ENCODE measurements around the gene RAP1GDS1. TPM values are rescaled to one million over a fixed set of nuclear protein-coding genes. Genes with fewer than 3 reads are reported as not detected.
"Not testable (repeated sequence)": the region's sequence is repeated elsewhere in the genome, so short reads cannot be mapped to it uniquely, and the experiment has no call there.

The RAP1GDS1 gene
- total and polyA plus RNA-seq, 2 of the 4 experiments (the other 2 are of a cell fraction) = 29.0 to 85.1 TPM

DNA sequence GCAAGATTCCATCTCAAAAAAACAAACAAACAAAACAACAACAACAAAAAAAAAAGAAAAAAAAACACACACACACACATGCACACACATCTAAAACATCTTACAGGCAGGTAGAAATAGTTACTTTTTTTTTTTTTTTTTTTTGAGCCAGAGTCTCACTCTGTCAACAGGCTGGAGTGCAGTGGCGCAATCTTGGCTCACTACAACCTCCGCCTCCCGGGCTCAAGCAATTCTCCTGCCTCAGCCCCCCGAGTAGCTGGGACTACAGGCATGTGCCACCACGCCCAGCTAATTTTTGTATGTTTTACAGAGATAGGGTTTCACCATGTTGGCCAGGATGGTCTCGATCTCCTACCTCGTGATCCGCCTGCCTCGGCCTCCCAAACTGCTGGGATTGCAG lies 196.2 kb downstream of the RAP1GDS1 start:
- H3K9me1 ChIP-seq (ENCODE audit: insufficient read depth, low read length); H2BK20ac ChIP-seq (ENCODE audit: low read depth, low read length); H3K27ac ChIP-seq (ENCODE audit: insufficient read depth, low read length); H3K4me3 ChIP-seq (ENCODE audit: insufficient read depth, low read depth, low read length); H3K14ac ChIP-seq (replicated peaks; ENCODE audit: low read depth, low read length); H2BK5ac ChIP-seq (ENCODE audit: low read depth, low read length, poor library complexity, severe bottlenecking); ATAC-seq (ENCODE audit: low read depth); POLR2A ChIA-PET (ENCODE audit: unreplicated experiment); H2BK120ac ChIP-seq (ENCODE audit: low read depth, low read length); DNase-seq; H3K9me3 ChIP-seq (ENCODE audit: control insufficient read depth, insufficient read depth, low read length); H3K18ac ChIP-seq (ENCODE audit: low read depth, low read length); H3K56ac ChIP-seq (ENCODE audit: extremely low read depth, insufficient read depth, low read length); dilution Hi-C loops (cut with HindIII; ENCODE audit: low sequenced_read_pairs, unreplicated experiment); H3K4me2 ChIP-seq (ENCODE audit: low read depth, low read length); H4K8ac ChIP-seq (ENCODE audit: low read depth in 2 of 2, low read length in 2 of 2); H2AFZ ChIP-seq (replicated peaks; ENCODE audit: low read length, poor library complexity); CTCF ChIA-PET; H2BK15ac ChIP-seq (ENCODE audit: low read depth, low read length); intact Hi-C loops (cut with micrococcal nuclease); BruUV-seq (replicated peaks); H2AK9ac ChIP-seq (replicated peaks; ENCODE audit: low read depth, low read length, poor library complexity); H2AK5ac ChIP-seq (ENCODE audit: low read depth, low read length); H3K23ac ChIP-seq (ENCODE audit: low read depth, low read length); H3K9ac ChIP-seq (ENCODE audit: low read depth, low read length); H4K5ac ChIP-seq (ENCODE audit: low read depth, low read length); H3K36me3 ChIP-seq (ENCODE audit: control insufficient read depth, insufficient read depth, low read length); H3K4ac ChIP-seq (ENCODE audit: low read depth, low read length); H3K79me1 ChIP-seq (ENCODE audit: low read depth in 1 of 2, low read length in 2 of 2); H3K27me3 ChIP-seq (ENCODE audit: control insufficient read depth, insufficient read depth, low read length); H4K91ac ChIP-seq (ENCODE audit: insufficient read depth, low read depth, low read length); H3K4me1 ChIP-seq (ENCODE audit: control insufficient read depth, insufficient read depth, low read length); H4K20me1 ChIP-seq (ENCODE audit: insufficient read depth, low read length): not testable (repeated sequence)
- no CpG with 5 or more reads among the region's 9 CpGs for WGBS, 2 experiments (ENCODE audit: extremely low coverage in 2 of 2, insufficient read length in 1 of 2)
- in situ Hi-C loops (cut with MboI; ENCODE audit: low sequenced_read_pairs) = loop anchor here (25.0 kb wide), 2 partner anchors 430 to 605 kb away; no protein-coding TSS in a partner anchor

DNA sequence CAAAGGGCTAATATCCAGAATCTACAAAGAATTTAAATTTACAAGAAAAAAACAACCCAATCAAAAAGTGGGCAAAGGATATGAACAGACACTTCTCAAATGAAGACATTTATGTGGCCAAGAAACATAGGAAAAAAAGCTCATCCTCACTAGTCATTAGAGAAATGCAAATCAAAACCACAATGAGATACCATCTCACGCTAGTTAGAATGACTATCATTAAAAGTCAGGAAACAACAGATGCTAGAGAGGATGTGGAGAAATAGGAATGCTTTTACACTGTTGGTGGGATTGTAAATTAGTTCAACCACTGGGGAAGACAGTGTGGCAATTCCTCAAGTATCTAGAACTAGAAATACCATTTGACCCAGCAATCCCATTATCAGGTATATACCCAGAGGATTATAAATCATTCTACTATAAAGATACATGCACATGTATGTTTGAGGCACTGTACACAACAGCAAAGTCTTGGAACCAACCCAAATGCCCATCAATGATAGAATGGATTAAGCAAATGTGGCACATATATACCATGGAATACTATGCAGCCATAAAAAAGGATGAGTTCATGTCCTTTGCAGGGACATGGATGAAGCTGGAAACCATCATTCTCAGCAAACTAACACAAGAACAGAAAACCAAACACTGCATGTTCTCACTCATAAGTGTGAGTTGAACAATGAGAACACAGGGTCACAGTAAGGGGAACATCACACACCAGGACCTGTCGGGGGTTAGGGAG lies 200.1 kb downstream of the RAP1GDS1 start:
- DNase-seq; H3K4me3 ChIP-seq (ENCODE audit: insufficient read depth, low read depth, low read length); POLR2A ChIA-PET (ENCODE audit: unreplicated experiment); H4K91ac ChIP-seq (ENCODE audit: insufficient read depth, low read depth, low read length); H3K4me1 ChIP-seq (ENCODE audit: control insufficient read depth, insufficient read depth, low read length); H3K9me3 ChIP-seq (ENCODE audit: control insufficient read depth, insufficient read depth, low read length); H3K9ac ChIP-seq (ENCODE audit: low read depth, low read length); H3K23ac ChIP-seq (ENCODE audit: low read depth, low read length); H2AK9ac ChIP-seq (replicated peaks; ENCODE audit: low read depth, low read length, poor library complexity); H3K9me1 ChIP-seq (ENCODE audit: insufficient read depth, low read length); H3K79me1 ChIP-seq (ENCODE audit: low read depth in 1 of 2, low read length in 2 of 2); BruUV-seq (replicated peaks); H2BK15ac ChIP-seq (ENCODE audit: low read depth, low read length); ATAC-seq (ENCODE audit: low read depth); H3K56ac ChIP-seq (ENCODE audit: extremely low read depth, insufficient read depth, low read length); H3K27me3 ChIP-seq (ENCODE audit: control insufficient read depth, insufficient read depth, low read length); H4K20me1 ChIP-seq (ENCODE audit: insufficient read depth, low read length); H3K4ac ChIP-seq (ENCODE audit: low read depth, low read length); H2BK5ac ChIP-seq (ENCODE audit: low read depth, low read length, poor library complexity, severe bottlenecking); CTCF ChIA-PET; H4K5ac ChIP-seq (ENCODE audit: low read depth, low read length); H2BK20ac ChIP-seq (ENCODE audit: low read depth, low read length); H3K36me3 ChIP-seq (ENCODE audit: control insufficient read depth, insufficient read depth, low read length); H4K8ac ChIP-seq (ENCODE audit: low read depth in 2 of 2, low read length in 2 of 2); H3K27ac ChIP-seq (ENCODE audit: insufficient read depth, low read length); H2AK5ac ChIP-seq (ENCODE audit: low read depth, low read length); H3K18ac ChIP-seq (ENCODE audit: low read depth, low read length); H3K14ac ChIP-seq (replicated peaks; ENCODE audit: low read depth, low read length); H2AFZ ChIP-seq (replicated peaks; ENCODE audit: low read length, poor library complexity); H2BK120ac ChIP-seq (ENCODE audit: low read depth, low read length); H3K4me2 ChIP-seq (ENCODE audit: low read depth, low read length); dilution Hi-C loops (cut with HindIII; ENCODE audit: low sequenced_read_pairs, unreplicated experiment): not testable (repeated sequence)
- in situ Hi-C loops (cut with MboI; ENCODE audit: low sequenced_read_pairs) = loop anchor here (25.0 kb wide), 2 partner anchors 426 to 601 kb away; no protein-coding TSS in a partner anchor
- WGBS, 2 experiments (ENCODE audit: extremely low coverage in 2 of 2, insufficient read length in 1 of 2) = no CpG with 5 or more reads among the region's 2 CpGs
- intact Hi-C loops (cut with micrococcal nuclease) = loop anchor here (10.0 kb wide), 3 partner anchors 394 to 1004 kb away; no protein-coding TSS in a partner anchor

All from IMR-90 (cell line).